C4-2B (cell line): ENCODE data around the gene DNAH14.

ENCODE experiments used
- H3K27ac ChIP-seq: fragments of 450-650 bp; 2 replicates; pipeline ENCODE4 v1.5.1; 2017
- CTCF ChIP-seq: fragments of 450-650 bp; conservative IDR thresholded peaks from 2 replicates; pipeline ENCODE4 v1.5.1; 2017; ENCODE audit warnings: mild to moderate bottlenecking
- ZFX ChIP-seq: fragments of 450-650 bp; IDR thresholded peaks from 2 replicates; pipeline ENCODE4 v1.6.1; 2017

Gene DNAH14

DNA sequence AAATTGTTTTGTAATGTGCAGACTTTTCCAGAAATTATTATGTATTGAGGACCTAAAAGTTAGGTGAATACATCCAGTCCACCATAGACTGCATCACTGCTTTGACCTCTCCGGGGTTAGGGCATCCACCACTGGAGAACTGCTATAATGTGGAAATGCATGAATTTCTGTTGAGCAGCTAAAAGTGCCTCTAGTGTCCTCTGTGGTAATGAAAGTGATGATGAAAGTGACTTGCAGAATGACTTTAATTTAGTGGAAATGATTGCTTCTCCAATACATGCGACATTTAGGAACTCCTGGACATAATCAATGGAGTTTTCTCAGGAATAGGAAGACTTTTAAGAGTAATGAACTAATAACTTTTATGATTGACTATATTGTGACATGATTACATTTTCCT is 327.6 kb downstream of the DNAH14 start:
- TF ChIP-seq ZFX (no peak), CTCF (no peak)

DNA sequence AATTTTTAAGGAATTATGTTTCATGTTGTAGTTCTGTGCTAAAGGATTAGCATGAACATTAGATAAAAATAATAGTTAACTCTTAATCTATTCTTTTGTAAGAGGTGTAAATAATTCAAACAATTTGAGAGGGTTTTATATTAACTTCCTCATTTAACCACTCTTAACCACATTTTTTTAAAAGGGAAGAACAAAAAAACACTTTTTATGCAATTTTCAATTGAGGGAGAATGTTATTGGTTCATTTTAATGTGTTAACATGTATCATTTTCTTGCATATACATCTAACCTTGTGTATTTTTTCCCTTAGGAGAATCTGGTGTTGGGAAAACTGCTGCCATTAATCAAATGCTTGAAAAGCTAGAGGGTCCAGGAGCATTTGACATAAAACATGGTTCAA is 329.3 kb downstream of the DNAH14 start:
- TF ChIP-seq ZFX: no peak
- TF ChIP-seq CTCF: no peak
- H3K27ac ChIP-seq: no peak overlapping the region

More for the DNA sequence above, 327.6 kb downstream of the DNAH14 start:
- H3K27ac ChIP-seq: no peak overlapping the region

DNA sequence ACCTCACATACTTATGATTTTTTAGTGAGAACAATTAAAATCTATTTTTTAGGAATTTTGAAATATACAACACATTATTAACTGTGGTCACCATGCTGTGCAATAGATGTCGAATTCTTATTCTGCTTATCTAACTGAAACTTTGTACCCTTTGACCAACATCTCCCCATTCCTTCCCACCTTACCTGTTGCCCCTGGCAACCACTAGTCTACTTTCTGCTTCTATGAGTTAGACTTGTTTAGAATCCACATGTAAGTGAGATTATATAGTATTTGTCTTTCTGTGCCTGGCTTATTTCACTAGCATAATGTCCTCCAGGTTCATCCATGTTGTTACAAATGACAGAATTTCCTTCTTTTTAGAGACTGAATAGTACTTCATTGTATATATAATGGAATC is 330.1 kb downstream of the DNAH14 start:
- TF ChIP-seq ZFX: no peak
- no peak for TF ChIP-seq CTCF
- H3K27ac ChIP-seq: no peak overlapping the region

GRCh38 chr1:225260319-225260718 is 330.8 kb downstream of the DNAH14 start:
- TF ChIP-seq CTCF (no peak), ZFX (no peak)
- no peak overlapping the region for H3K27ac ChIP-seq

DNA sequence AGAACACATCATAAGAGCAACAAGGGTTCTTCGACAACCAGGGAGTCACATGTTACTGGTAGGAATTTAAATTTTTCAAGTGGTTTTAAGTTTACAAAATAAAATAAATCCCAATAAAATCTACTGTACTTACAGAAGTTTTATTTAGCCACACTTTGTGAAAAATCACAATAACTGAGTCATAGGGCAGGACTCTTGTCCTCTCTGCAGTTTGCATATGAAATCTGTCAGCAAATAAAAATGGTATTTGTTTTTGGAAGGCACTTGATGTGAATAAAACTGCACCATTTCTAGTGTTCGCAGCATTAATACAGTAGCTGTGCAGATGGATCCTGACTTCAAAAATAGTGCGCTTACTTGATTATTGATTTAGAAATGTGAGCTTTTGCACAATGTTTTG is 348.0 kb downstream of the DNAH14 start:
- H3K27ac ChIP-seq: no peak overlapping the region
- no peak for TF ChIP-seq CTCF
- no peak for TF ChIP-seq ZFX

GRCh38 chr1:225280563-225280962 is 351.1 kb downstream of the DNAH14 start:
- no peak overlapping the region for H3K27ac ChIP-seq
- TF ChIP-seq ZFX (no peak), CTCF (no peak)

DNA sequence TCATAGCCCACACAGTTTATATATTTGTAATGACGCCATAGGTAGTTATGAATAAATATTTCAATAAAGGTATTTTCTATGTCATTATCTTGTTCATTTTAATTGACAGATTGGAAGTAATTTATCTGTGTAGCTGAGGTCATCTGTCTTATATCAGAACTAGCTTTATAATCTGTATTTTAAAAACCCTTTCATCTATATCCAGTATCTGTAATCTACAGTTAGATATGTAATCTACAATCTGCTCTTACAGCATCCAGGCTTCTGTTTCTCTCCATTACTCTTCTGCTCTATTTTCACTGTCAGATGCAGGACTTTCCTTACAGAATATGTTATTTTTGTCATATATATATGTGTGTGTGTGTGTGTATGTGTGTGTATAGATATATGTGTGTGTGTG is 360.8 kb downstream of the DNAH14 start:
- TF ChIP-seq CTCF (no peak), ZFX (no peak)
- H3K27ac ChIP-seq: no peak overlapping the region
